Measurements from ENCODE around the gene CTNNBL1.
A peak's percentile ranks its signal among the peaks of the same experiment; 100 is the strongest.

The CTNNBL1 gene

DNA sequence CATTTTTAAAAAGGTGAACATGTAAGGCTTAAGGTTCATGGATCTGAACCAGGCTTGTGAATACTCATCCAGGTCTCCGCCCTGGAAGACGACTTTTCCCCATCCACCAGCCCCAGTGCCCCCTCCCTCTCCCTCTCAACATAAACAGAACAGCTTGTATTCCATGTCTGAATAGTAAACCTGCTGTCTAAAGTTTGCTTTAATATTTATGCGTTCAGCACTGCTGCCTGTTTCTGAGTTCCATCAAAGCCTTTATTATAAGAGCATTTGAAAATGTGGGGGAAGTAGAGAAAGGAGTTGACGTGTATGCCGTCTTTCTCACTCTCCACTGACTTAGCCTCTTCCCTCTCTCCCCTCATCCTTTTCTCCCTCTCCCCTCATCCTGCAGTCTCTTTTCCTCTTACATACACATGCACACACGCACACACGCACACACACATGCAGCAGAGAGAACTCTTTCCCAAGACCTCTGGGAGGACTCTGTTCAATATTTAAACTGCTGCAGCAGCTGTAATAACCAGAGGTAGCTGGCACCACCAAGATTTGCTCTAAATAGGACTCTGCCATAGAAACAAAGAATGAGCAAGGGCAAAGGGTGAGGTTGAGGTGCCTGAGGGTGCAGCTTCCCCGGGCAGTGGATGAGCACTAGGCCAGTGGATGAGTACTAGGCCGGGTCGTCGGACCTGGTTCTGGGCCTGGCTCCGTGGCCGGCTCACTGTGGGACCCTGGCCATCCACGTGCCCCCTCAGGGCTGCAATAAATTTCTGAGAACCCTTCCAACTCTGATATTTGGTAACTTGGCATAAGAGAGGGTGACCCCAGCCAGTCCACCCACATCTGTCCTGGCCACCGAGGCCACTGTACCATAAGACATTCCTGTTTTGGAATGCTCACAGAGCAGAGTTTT is 173.7 kb downstream of the CTNNBL1 start:
- ATAC-seq (ENCODE audit: low read depth) (no peak), DNase-seq (ENCODE audit: low spot score) (peak; percentile 67)
- H3K36me3 ChIP-seq (ENCODE audit: low read depth) = peaks cover 25% of the 10 kb centered on the region

DNA sequence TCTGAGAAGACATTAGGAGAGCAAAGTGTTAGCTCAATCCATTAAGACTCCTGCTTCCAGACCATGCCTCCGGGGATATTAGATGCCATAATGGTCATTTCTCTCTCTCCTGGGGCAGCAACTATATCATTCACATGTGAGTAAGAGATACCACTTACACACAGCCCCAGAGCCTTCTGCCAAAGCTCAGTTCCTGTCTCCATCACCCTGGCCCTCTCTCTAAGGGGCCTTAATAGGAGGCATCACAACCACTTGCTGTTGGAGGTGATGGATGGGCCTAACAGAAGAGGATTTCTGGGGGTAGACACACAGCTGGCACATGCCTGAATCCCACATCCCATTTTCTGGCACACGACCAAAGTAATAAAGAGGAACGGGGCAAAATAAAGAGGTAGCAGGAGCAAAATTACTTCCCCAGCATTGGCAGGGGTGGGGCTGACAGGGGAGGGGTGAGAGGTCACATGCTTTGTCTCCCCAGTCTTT is 175.1 kb downstream of the CTNNBL1 start:
- H3K4me3 ChIP-seq (ENCODE audit: severe bottlenecking) = no peak overlapping the region
- TF ChIP-seq, protein P1, sequence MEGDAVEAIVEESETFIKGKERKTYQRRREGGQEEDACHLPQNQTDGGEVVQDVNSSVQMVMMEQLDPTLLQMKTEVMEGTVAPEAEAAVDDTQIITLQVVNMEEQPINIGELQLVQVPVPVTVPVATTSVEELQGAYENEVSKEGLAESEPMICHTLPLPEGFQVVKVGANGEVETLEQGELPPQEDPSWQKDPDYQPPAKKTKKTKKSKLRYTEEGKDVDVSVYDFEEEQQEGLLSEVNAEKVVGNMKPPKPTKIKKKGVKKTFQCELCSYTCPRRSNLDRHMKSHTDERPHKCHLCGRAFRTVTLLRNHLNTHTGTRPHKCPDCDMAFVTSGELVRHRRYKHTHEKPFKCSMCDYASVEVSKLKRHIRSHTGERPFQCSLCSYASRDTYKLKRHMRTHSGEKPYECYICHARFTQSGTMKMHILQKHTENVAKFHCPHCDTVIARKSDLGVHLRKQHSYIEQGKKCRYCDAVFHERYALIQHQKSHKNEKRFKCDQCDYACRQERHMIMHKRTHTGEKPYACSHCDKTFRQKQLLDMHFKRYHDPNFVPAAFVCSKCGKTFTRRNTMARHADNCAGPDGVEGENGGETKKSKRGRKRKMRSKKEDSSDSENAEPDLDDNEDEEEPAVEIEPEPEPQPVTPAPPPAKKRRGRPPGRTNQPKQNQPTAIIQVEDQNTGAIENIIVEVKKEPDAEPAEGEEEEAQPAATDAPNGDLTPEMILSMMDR (IDR thresholded peaks at IDR 0.05; ENCODE audit: poor library complexity, severe bottlenecking) = no peak
- no peaks in the 10 kb centered on the region for H3K27me3 ChIP-seq (ENCODE audit: insufficient read depth, poor library complexity, severe bottlenecking)
- no peaks in the 10 kb centered on the region for H3K4me1 ChIP-seq (ENCODE audit: insufficient read depth, poor library complexity, severe bottlenecking)
- DNase-seq (ENCODE audit: low spot score) (no peak), ATAC-seq (ENCODE audit: low read depth) (no peak)
- H3K9me3 ChIP-seq (ENCODE audit: severe bottlenecking) = no peaks in the 10 kb centered on the region
- H3K36me3 ChIP-seq (ENCODE audit: low read depth) = peaks cover 27% of the 10 kb centered on the region
- H3K27ac ChIP-seq (ENCODE audit: poor library complexity, severe bottlenecking) = no peak overlapping the region

More for the DNA sequence above, 173.7 kb downstream of the CTNNBL1 start:
- Histone ChIP-seq H3K4me1 (ENCODE audit: insufficient read depth, poor library complexity, severe bottlenecking) (no peaks in the 10 kb centered on the region), H3K27ac (ENCODE audit: poor library complexity, severe bottlenecking) (no peak overlapping the region), H3K9me3 (ENCODE audit: severe bottlenecking) (no peaks in the 10 kb centered on the region), H3K4me3 (ENCODE audit: severe bottlenecking) (no peak overlapping the region), H3K27me3 (ENCODE audit: insufficient read depth, poor library complexity, severe bottlenecking) (no peaks in the 10 kb centered on the region)
- TF ChIP-seq, protein P1 (IDR thresholded peaks at IDR 0.05; ENCODE audit: poor library complexity, severe bottlenecking) = no peak

DNA sequence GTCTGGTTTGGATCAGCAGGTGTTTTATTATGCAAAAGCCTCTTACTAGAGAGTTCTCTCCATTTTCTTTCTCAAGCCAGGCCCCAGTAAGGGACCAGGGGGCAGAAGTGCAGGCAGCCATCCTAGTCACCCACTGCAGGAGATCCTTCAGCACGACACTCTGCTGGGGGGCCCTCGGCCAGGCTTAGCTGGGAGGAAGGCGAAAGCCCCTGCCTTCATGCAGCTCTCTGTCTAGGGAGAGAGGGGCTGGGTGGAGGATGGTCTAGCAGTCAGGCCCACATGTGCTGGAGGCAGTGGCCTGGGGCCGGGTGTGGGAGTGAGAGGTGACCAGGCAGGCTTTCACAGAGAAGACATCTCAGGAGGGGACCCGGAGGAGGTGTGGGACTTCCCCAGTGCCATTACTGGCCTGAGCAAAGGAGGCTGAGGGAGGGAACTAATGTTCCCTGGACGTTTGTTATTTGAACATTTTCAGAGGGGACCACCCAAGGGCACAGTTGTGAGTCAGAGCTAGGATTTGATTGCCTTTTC is 175.6 kb downstream of the CTNNBL1 start:
- no peaks in the 10 kb centered on the region for H3K4me1 ChIP-seq (ENCODE audit: insufficient read depth, poor library complexity, severe bottlenecking)
- peaks cover 27% of the 10 kb centered on the region for H3K36me3 ChIP-seq (ENCODE audit: low read depth)
- no peak overlapping the region for H3K4me3 ChIP-seq (ENCODE audit: severe bottlenecking)
- H3K27me3 ChIP-seq (ENCODE audit: insufficient read depth, poor library complexity, severe bottlenecking) = no peaks in the 10 kb centered on the region
- no peak overlapping the region for H3K27ac ChIP-seq (ENCODE audit: poor library complexity, severe bottlenecking)
- DNase-seq (ENCODE audit: low spot score) (no peak), ATAC-seq (ENCODE audit: low read depth) (no peak)
- no peaks in the 10 kb centered on the region for H3K9me3 ChIP-seq (ENCODE audit: severe bottlenecking)
- TF ChIP-seq, protein P1 (IDR thresholded peaks at IDR 0.05; ENCODE audit: poor library complexity, severe bottlenecking) = no peak

DNA sequence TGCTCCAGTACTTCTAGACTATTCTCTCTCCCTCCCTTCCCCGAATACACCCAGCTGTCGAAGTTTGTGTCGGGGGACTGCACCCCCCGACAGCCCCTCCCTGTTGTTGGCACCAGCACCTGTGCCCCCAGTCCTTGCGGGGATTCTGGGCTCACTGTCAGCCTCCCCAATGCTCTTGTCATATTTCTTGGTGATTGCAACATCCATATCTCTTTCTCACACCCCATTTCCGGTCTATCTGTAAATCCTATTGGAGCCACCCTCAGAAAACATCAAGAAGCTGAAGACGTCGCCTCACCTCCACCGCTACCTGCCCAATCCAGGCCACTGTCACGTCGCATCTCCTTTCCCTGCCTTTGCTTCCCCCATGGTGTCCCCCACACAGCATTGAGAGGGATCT is 176.5 kb downstream of the CTNNBL1 start:
- Histone ChIP-seq H3K4me1 (ENCODE audit: insufficient read depth, poor library complexity, severe bottlenecking) (no peaks in the 10 kb centered on the region), H3K36me3 (ENCODE audit: low read depth) (peaks cover 24% of the 10 kb centered on the region), H3K27me3 (ENCODE audit: insufficient read depth, poor library complexity, severe bottlenecking) (no peaks in the 10 kb centered on the region), H3K9me3 (ENCODE audit: severe bottlenecking) (no peaks in the 10 kb centered on the region), H3K4me3 (ENCODE audit: severe bottlenecking) (no peak overlapping the region), H3K27ac (ENCODE audit: poor library complexity, severe bottlenecking) (no peak overlapping the region)
- ATAC-seq (ENCODE audit: low read depth) (no peak), DNase-seq (ENCODE audit: low spot score) (no peak)
- TF ChIP-seq, protein P1 (IDR thresholded peaks at IDR 0.05; ENCODE audit: poor library complexity, severe bottlenecking) = no peak
